ENCODE data around the gene NPHP4. TPM values are rescaled to one million over a fixed set of nuclear protein-coding genes. Genes with fewer than 3 reads are reported as not detected.

NPHP4 gene
- total RNA-seq, 4 donors from 2014 or later = 9.2 to 35.5 (median 18.3) TPM

DNA sequence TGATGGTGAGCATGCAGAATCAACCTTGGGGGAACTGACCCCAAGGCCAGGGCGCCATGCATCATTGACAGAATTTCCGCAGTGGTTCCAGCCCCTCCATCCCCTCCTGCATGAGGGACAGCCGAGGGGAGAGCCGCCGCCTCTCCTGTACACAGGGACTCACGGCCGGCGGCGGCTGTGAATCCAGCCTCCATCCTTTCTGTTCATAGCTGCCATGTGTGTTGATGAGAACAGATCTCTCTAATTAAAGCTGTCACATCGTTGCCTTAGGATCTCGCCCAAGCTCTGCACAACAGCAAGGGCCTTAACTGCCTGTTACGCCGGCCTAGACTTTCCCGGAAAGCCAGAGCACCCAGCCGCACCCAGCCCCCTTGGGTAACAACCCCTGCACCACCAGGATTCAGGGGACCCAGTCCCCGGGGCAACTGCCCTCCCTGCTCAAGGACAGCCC is 151.6 kb downstream of the NPHP4 start:
- Histone ChIP-seq H3K27me3 (no peaks in the 10 kb centered on the region), H3K36me3 (no peaks in the 10 kb centered on the region)
- TF ChIP-seq POLR2A (IDR thresholded peaks at IDR 0.05) = no peak
- TF ChIP-seq, protein P1, sequence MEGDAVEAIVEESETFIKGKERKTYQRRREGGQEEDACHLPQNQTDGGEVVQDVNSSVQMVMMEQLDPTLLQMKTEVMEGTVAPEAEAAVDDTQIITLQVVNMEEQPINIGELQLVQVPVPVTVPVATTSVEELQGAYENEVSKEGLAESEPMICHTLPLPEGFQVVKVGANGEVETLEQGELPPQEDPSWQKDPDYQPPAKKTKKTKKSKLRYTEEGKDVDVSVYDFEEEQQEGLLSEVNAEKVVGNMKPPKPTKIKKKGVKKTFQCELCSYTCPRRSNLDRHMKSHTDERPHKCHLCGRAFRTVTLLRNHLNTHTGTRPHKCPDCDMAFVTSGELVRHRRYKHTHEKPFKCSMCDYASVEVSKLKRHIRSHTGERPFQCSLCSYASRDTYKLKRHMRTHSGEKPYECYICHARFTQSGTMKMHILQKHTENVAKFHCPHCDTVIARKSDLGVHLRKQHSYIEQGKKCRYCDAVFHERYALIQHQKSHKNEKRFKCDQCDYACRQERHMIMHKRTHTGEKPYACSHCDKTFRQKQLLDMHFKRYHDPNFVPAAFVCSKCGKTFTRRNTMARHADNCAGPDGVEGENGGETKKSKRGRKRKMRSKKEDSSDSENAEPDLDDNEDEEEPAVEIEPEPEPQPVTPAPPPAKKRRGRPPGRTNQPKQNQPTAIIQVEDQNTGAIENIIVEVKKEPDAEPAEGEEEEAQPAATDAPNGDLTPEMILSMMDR (IDR thresholded peaks at IDR 0.05) = no peak

DNA sequence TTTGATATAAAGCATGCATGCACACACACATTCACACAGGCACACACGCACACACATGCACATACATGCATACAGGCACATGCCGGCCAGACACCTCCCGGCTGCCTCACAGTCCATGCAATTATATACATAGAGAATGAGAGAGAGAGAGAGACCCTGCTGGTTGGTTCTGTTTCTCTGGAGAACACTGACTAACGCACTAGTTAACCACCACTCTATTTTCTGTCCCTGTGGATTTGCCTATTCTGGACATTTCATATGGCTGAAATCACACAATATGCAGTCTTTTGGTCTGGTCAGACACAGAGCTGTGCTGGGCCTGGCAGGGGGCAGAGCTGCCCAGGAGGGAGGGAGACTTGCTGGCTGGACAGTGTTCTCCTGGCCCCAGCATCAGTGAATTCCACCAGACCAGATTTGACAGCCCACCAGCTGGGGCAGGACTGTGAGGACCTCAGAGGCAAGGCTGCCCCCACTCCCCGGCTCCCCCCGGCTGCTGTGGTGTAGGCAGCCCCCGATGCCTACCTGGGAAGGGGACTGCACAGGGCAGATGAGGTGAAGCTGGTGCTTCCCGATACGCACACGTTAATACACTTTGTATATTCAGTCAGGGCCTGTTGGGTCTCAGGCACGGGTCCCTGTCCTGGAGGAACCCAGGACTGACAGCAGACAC is 152.2 kb downstream of the NPHP4 start:
- Histone ChIP-seq H3K4me1 (no peaks in the 10 kb centered on the region), H3K36me3 (no peaks in the 10 kb centered on the region), H3K27ac (no peak overlapping the region), H3K4me3 (no peak overlapping the region), H3K27me3 (no peaks in the 10 kb centered on the region), H3K9me3 (no peaks in the 10 kb centered on the region)
- TF ChIP-seq, protein P1 (IDR thresholded peaks at IDR 0.05) = no peak
- TF ChIP-seq POLR2A (IDR thresholded peaks at IDR 0.05) = no peak
- no peak for DNase-seq

More for the DNA sequence above, 151.6 kb downstream of the NPHP4 start:
- DNase-seq = no peak
- Histone ChIP-seq H3K27ac (no peak overlapping the region), H3K9me3 (no peaks in the 10 kb centered on the region), H3K4me1 (no peaks in the 10 kb centered on the region), H3K4me3 (no peak overlapping the region)

DNA sequence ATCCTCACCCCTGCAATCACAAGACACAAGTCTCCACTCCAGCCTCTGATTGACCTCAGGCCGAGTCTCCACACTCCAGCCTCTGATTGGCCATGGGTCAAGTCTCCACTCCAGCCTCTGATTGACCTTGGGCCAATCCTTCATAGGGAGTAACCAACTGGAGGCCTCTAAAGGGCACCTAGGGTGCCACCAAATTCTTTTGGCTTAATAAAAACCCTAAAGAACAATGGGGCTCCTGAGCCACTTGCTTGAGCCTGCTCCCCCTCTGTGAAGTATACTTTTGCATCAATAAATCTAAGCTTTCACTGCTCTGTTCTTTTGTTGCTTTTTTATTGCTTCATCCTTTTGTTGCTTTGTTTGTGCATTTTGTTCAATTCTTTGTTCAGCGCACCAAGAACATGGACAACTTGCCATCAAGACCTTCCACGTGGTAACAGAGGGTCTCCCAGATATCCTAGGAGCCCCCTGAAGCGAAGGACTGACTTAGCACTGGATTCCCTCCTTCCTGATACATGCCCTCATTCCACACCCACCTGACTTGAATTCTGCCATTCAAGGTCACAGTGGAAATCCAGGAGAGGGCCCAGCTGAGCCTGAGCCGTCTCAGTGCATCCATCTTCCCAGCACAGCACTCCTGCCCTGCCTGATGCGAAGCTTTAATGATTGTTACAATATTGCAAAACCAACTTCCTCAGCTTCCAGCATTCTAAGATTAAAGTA is 152.9 kb downstream of the NPHP4 start:
- no peaks in the 10 kb centered on the region for H3K27me3 ChIP-seq

DNA sequence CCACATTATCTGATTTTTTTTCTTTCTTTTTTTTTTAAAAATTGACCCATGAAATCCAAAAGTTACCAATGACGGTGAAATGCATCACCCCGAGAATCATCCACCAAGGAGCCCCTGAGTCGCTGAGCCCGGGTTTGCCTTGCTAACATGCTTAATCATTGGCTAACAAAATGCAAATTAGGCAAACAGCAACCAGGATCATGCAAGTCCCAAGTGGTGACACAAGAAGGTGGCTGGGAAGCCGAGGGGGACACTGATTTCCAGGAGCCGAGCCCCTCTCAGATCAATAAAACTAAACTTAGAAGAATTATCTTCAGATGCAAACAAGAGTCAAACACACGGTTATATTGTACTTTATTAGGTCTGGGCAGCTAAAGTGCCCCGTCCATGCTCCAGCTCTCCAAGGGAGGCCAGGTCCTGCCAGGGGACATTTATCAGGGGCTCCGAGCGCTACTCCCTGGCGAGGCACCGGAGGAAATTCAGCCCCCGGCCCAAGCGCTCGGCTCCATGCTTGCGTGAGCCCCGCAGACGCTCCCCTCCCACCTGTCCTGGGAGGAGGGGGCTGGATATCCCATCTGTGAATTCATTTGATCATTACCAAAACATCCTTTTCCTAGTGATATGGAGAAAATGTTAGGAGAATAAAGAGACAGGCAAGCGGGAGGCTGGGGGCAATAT is 154.1 kb downstream of the NPHP4 start:
- no peak for DNase-seq
- H3K27me3 ChIP-seq = no peaks in the 10 kb centered on the region

More for the DNA sequence above, 152.9 kb downstream of the NPHP4 start:
- Histone ChIP-seq H3K36me3 (no peaks in the 10 kb centered on the region), H3K4me1 (no peaks in the 10 kb centered on the region), H3K27ac (no peak overlapping the region), H3K9me3 (no peaks in the 10 kb centered on the region), H3K4me3 (no peak overlapping the region)
- TF ChIP-seq, protein P1 (IDR thresholded peaks at IDR 0.05) = no peak
- no peak for TF ChIP-seq POLR2A (IDR thresholded peaks at IDR 0.05)
- DNase-seq = no peak

DNA sequence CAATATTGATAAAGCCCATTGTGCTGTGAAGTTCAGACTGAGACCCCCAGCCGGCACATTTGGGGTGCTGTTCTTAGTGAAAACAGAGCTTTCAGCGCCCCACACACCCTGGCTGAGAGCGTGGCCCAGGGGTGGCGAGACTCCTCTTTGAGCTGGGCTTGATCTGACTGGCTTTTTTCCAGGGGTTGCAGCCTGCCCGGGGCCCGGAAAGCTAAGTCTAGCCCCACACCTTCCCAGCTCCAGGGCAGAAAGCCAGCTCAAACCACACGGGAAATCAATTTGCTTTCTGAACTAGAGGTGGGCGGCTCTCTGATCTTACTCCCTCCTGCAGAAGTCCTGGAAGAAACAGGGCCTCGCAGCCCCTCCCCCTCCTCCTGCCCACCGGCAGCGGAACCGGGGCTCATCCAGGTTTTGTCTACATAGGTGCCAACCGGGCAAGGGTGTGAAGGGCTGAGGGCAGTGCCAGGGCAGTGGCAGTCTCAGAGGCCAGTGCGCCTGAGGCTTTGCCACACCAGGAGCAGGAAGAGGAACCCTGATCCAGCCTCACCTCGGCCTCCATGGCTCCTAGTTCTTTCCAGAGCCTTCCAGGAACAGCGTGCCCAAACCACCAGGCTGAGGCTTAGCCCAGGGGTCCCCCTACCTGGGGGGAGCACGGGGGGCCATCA is 155.3 kb downstream of the NPHP4 start:
- Histone ChIP-seq H3K4me1 (no peaks in the 10 kb centered on the region), H3K4me3 (no peak overlapping the region), H3K36me3 (no peaks in the 10 kb centered on the region), H3K9me3 (no peaks in the 10 kb centered on the region), H3K27ac (no peak overlapping the region), H3K27me3 (no peaks in the 10 kb centered on the region)
- TF ChIP-seq, protein P1 (IDR thresholded peaks at IDR 0.05) = no peak
- no peak for TF ChIP-seq POLR2A (IDR thresholded peaks at IDR 0.05)
- DNase-seq = no peak

More for the DNA sequence above, 154.1 kb downstream of the NPHP4 start:
- Histone ChIP-seq H3K27ac (no peak overlapping the region), H3K4me1 (no peaks in the 10 kb centered on the region), H3K9me3 (no peaks in the 10 kb centered on the region), H3K36me3 (no peaks in the 10 kb centered on the region), H3K4me3 (no peak overlapping the region)
- no peak for TF ChIP-seq POLR2A (IDR thresholded peaks at IDR 0.05)
- TF ChIP-seq, protein P1 (IDR thresholded peaks at IDR 0.05) = no peak
